ENCODE measurements around the gene SLC12A9. TPM values are rescaled to one million over a fixed set of nuclear protein-coding genes. Genes with fewer than 3 reads are reported as not detected.

Gene SLC12A9, protein sequence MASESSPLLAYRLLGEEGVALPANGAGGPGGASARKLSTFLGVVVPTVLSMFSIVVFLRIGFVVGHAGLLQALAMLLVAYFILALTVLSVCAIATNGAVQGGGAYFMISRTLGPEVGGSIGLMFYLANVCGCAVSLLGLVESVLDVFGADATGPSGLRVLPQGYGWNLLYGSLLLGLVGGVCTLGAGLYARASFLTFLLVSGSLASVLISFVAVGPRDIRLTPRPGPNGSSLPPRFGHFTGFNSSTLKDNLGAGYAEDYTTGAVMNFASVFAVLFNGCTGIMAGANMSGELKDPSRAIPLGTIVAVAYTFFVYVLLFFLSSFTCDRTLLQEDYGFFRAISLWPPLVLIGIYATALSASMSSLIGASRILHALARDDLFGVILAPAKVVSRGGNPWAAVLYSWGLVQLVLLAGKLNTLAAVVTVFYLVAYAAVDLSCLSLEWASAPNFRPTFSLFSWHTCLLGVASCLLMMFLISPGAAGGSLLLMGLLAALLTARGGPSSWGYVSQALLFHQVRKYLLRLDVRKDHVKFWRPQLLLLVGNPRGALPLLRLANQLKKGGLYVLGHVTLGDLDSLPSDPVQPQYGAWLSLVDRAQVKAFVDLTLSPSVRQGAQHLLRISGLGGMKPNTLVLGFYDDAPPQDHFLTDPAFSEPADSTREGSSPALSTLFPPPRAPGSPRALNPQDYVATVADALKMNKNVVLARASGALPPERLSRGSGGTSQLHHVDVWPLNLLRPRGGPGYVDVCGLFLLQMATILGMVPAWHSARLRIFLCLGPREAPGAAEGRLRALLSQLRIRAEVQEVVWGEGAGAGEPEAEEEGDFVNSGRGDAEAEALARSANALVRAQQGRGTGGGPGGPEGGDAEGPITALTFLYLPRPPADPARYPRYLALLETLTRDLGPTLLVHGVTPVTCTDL
- total RNA-seq, result 21.1 and 25.7 TPM in 2 replicates

GRCh38 chr7:100852048-100852872 lies at the start of gene SLC12A9:
Gene SLC12A9, plus strand, starts transcription at chr7:100852713. Its CDS starts 1,485 bp downstream, at chr7:100854198.

GRCh38 chr7:100827330-100828226 lies 24.9 kb upstream of the SLC12A9 start, which contains the start of gene EPHB4:
Gene EPHB4, minus strand, starts transcription at chr7:100827523. Its CDS starts 493 bp downstream, at chr7:100827030.

GRCh38 chr7:100867040-100867775 lies 14.7 kb downstream of the SLC12A9 start, which contains the start of gene TRIP6:
Gene TRIP6, plus strand, starts transcription at chr7:100867387. Its CDS starts 111 bp downstream, at chr7:100867498.

GRCh38 chr7:100874577-100875355 lies 22.3 kb downstream of the SLC12A9 start, which contains the start of gene SRRT:
Gene SRRT, plus strand, starts transcription at chr7:100875103. Its CDS starts 488 bp downstream, at chr7:100875591.

GRCh38 chr7:100888988-100889750 lies 36.7 kb downstream of the SLC12A9 start, which contains the start of gene UFSP1:
Gene UFSP1, minus strand, starts transcription at chr7:100889715. Its CDS starts 444 bp downstream, at chr7:100889271.

GRCh38 chr7:100895701-100895955 lies 43.1 kb downstream of the SLC12A9 start, which contains the start of gene ACHE:
Gene ACHE, minus strand, starts transcription at chr7:100895888. Its CDS starts 1,656 bp downstream, at chr7:100894232.

Other genes starting within 250 kb of the SLC12A9 start
- gene MOSPD3, start 240.2 kb upstream of the SLC12A9 start, total RNA-seq, result 15.6 and 21.6 TPM in 2 replicates
- gene TFR2, start 211.2 kb upstream of the SLC12A9 start, total RNA-seq, result 0.47 TPM in 1 of 2 replicates, not detected in the other
- not detected in 2 replicates for gene ACTL6B, start 196.3 kb upstream of the SLC12A9 start, total RNA-seq
- gene GNB2, start 179.0 kb upstream of the SLC12A9 start, total RNA-seq, result 201 and 244 TPM in 2 replicates
- gene GIGYF1, start 158.5 kb upstream of the SLC12A9 start, total RNA-seq, result 13.8 and 18.6 TPM in 2 replicates
- gene POP7, start 146.6 kb upstream of the SLC12A9 start, total RNA-seq, result 25.4 and 34.2 TPM in 2 replicates
- gene EPO, start 132.2 kb upstream of the SLC12A9 start, total RNA-seq, result not detected in 2 replicates
- gene ZAN, start 119.1 kb upstream of the SLC12A9 start, total RNA-seq, result not detected in 2 replicates
- gene EPHB4, start 25.2 kb upstream of the SLC12A9 start, total RNA-seq, result 44.6 and 62.8 TPM in 2 replicates
- gene TRIP6, start 14.7 kb downstream of the SLC12A9 start, total RNA-seq, result 88.9 and 103 TPM in 2 replicates
- 53.6 and 54.0 TPM in 2 replicates for gene SRRT, start 22.4 kb downstream of the SLC12A9 start, total RNA-seq
- 5.7 and 6.0 TPM in 2 replicates for gene UFSP1, start 37.0 kb downstream of the SLC12A9 start, total RNA-seq
- 0.35 and 1.6 TPM in 2 replicates for gene ACHE, start 43.2 kb downstream of the SLC12A9 start, total RNA-seq
- gene MUC3A, start 96.8 kb downstream of the SLC12A9 start, total RNA-seq, result not detected in 2 replicates
- 0.35 TPM in 1 of 2 replicates, not detected in the other for gene MUC12, start 116.9 kb downstream of the SLC12A9 start, total RNA-seq
- not detected in 2 replicates for gene MUC17, start 167.4 kb downstream of the SLC12A9 start, total RNA-seq
- gene TRIM56, start 232.8 kb downstream of the SLC12A9 start, total RNA-seq, result 9.3 and 11.8 TPM in 2 replicates

Measured in pericardium fibroblast (primary cell).